Endothelial cell of umbilical vein (primary cell): Measurements from ENCODE around the gene ATP9B. TPM values are rescaled to one million over a fixed set of nuclear protein-coding genes. Genes with fewer than 3 reads are reported as not detected.

Experiments
- BruUV-seq: library from RNA; stranded (reverse); fragments of 400-500 nt; replicated peaks from 2 replicates; lab custom pipeline; 2021; lab: Mats Ljungman, UMichigan
- CTCF ChIA-PET: fragments of 300-600, 350-600 bp; sonication (Branson Sonifier 250); formaldehyde crosslinking; loops from one replicate; lab custom pipeline; 2021; ENCODE audit warnings: antibody characterized with exemption, inconsistent platforms; lab: Charles Lee
- POLR2A ChIA-PET: fragments of 300-600, 350-600 bp; sonication (Branson Sonifier 250); formaldehyde crosslinking; loops from one replicate; lab custom pipeline; 2021; ENCODE audit warnings: antibody characterized with exemption, inconsistent platforms; lab: Charles Lee
- DNase-seq: peaks from one replicate; pipeline ENCODE4 v3.0.0-alpha.2; 2011; ENCODE audit warnings: low read depth, low spot score
- FAIRE-seq: peaks from 2 replicates; lab custom pipeline; 2011; peaks lifted over from hg19 to GRCh38; lab: Jason Lieb, UNC
- H2AFZ ChIP-seq: 2 replicates; pipeline ENCODE4 v1.6.0; 2012; ENCODE audit warnings: low read depth, low read length, control low read depth, inconsistent platforms
- H3K27ac ChIP-seq: 2 replicates; pipeline ENCODE4 v1.5.1; 2011; ENCODE audit warnings: low read depth, mild to moderate bottlenecking, control low read depth, low read length, moderate library complexity; ENCODE audit not compliant: insufficient read depth
- H3K27me3 ChIP-seq, 2 experiments: 2 replicates each; pipeline versions ENCODE4 v1.6.0 to v1.6.1; 2011; ENCODE audit warnings: low read length in 2 of 2, mixed read lengths in 1 of 2; ENCODE audit not compliant: control insufficient read depth in 2 of 2, insufficient read depth in 2 of 2
- H3K36me3 ChIP-seq, 2 experiments: 2 replicates in 1 of 2; 3 replicates in 1 of 2; pipeline ENCODE4 v1.5.1; 2011; ENCODE audit warnings: low read length in 2 of 2, mild to moderate bottlenecking in 1 of 2, moderate library complexity in 1 of 2; ENCODE audit not compliant: control insufficient read depth in 2 of 2, insufficient read depth in 2 of 2; ENCODE audit errors: extremely low read depth in 1 of 2
- H3K4me1 ChIP-seq: 3 replicates; pipeline ENCODE4 v1.5.1; 2011; ENCODE audit warnings: mild to moderate bottlenecking, low read length; ENCODE audit not compliant: control insufficient read depth, insufficient read depth; ENCODE audit errors: extremely low read depth
- H3K4me2 ChIP-seq: 2 replicates; pipeline ENCODE4 v1.6.1; 2011; ENCODE audit warnings: low read length, control low read depth, mixed read lengths; ENCODE audit not compliant: insufficient read depth
- H3K4me3 ChIP-seq, 3 experiments: fragments of 200-600 bp in 1 of 3; sonication (generic), shearing (Covaris generic) in 1 of 3; replicated peaks in 1 of 3; 2 replicates each; pipeline ENCODE4 v1.5.1; 2011 to 2016; ENCODE audit warnings: control low read depth in 3 of 3, low read length in 3 of 3, mild to moderate bottlenecking in 2 of 3, inconsistent platforms in 1 of 3, low read depth in 1 of 3, moderate library complexity in 1 of 3; ENCODE audit not compliant: insufficient read depth in 1 of 3
- H3K79me2 ChIP-seq: 2 replicates; pipeline ENCODE4 v1.6.0; 2012; ENCODE audit warnings: low read length, inconsistent platforms; ENCODE audit not compliant: control insufficient read depth, insufficient read depth
- H3K9ac ChIP-seq: replicated peaks from 2 replicates; pipeline ENCODE3; 2011; ENCODE audit warnings: low read length, control low read depth; ENCODE audit not compliant: insufficient read depth; ENCODE audit errors: extremely low read depth
- H3K9me1 ChIP-seq: replicated peaks from 3 replicates; pipeline ENCODE4 v1.6.0; 2011; ENCODE audit warnings: mild to moderate bottlenecking, low read length; ENCODE audit not compliant: control insufficient read depth, insufficient read depth; ENCODE audit errors: extremely low read depth
- H3K9me3 ChIP-seq: replicated peaks from 2 replicates; pipeline ENCODE4 v1.5.1; 2012; ENCODE audit warnings: low read length, inconsistent platforms; ENCODE audit not compliant: control insufficient read depth, insufficient read depth
- H4K20me1 ChIP-seq: replicated peaks from 2 replicates; pipeline ENCODE3; 2011; ENCODE audit warnings: mild to moderate bottlenecking, low read length; ENCODE audit not compliant: control insufficient read depth, insufficient read depth; ENCODE audit errors: extremely low read depth
- CTCF ChIP-seq, 2 donors: IDR thresholded peaks; 1 replicate in 1 of 2; 2 replicates in 1 of 2; pipeline ENCODE4 v1.5.1; 2011; ENCODE audit warnings: low read length in 2 of 2, mild to moderate bottlenecking in 2 of 2, moderate library complexity in 2 of 2, control low read depth in 1 of 2, inconsistent platforms in 1 of 2, low read depth in 1 of 2; ENCODE audit not compliant: insufficient read depth in 1 of 2; ENCODE audit errors: extremely low read depth in 1 of 2
- EZH2 ChIP-seq: IDR thresholded peaks from 2 replicates; pipeline ENCODE4 v1.6.1; 2012; ENCODE audit warnings: borderline replicate concordance, low read depth, mild to moderate bottlenecking, moderate library complexity, low read length, inconsistent platforms; ENCODE audit not compliant: severe bottlenecking
- FOS ChIP-seq: IDR thresholded peaks from 2 replicates; pipeline ENCODE4 v1.6.1; 2011; ENCODE audit warnings: mild to moderate bottlenecking, low read length, moderate library complexity, borderline replicate concordance; ENCODE audit not compliant: insufficient read depth
- GATA2 ChIP-seq: IDR thresholded peaks from 2 replicates; pipeline ENCODE4 v1.7.0; 2011; ENCODE audit warnings: low read depth, mild to moderate bottlenecking, moderate library complexity, mixed read lengths, low read length; ENCODE audit not compliant: insufficient read length, insufficient read depth
- JUN ChIP-seq: IDR thresholded peaks from 2 replicates; pipeline ENCODE4 v1.6.1; 2011; ENCODE audit warnings: borderline replicate concordance, low read depth; ENCODE audit not compliant: insufficient read length, insufficient read depth
- MAX ChIP-seq: IDR thresholded peaks from 2 replicates; pipeline ENCODE4 v1.6.1; 2011; ENCODE audit not compliant: insufficient read depth, insufficient read length
- MYC ChIP-seq: IDR thresholded peaks from one replicate; pipeline ENCODE4 v1.6.1; 2011; ENCODE audit warnings: mild to moderate bottlenecking, low read depth, low read length
- POLR2A ChIP-seq: IDR thresholded peaks from 2 replicates; pipeline ENCODE4 v1.6.1; 2012; ENCODE audit warnings: low read depth, mild to moderate bottlenecking, control low read depth, low read length
- POLR2AphosphoS5 ChIP-seq: IDR thresholded peaks from 2 replicates; pipeline ENCODE4 v1.6.1; 2012; ENCODE audit warnings: low read depth, mild to moderate bottlenecking, control low read depth, low read length, moderate library complexity; ENCODE audit not compliant: insufficient read depth
- dilution Hi-C: fragments of 300-500 bp; cut with MboI; formaldehyde crosslinking; loops from one replicate; pipeline ENCODE4 v1.15.0; 2019; ENCODE audit warnings: low sequenced_read_pairs; ENCODE audit not compliant: extremely low pct_ligation_motif_present
- intact Hi-C: fragments of 100-400 bp; cut with micrococcal nuclease; formaldehyde crosslinking; loops from one replicate; pipeline ENCODE4 v1.10.0; 2022
- polyA plus RNA-seq, 4 experiments: library from polyadenylated mRNA; depleted of rRNA in 3 of 4; stranded (reverse) in 3 of 4; unstranded in 1 of 4; fragments of >200 nt; gene quantifications; 2 replicates each; pipeline versions ENCODE4 v1.2.1 to v1.2.3, GENCODE V29; 2011 to 2012; ENCODE audit warnings: missing spikeins in 1 of 4
- total RNA-seq: library from RNA; stranded (reverse); gene quantifications from 2 replicates; pipeline ENCODE4 v1.2.3, GENCODE V29; 2021

ATP9B gene
- total and polyA plus RNA-seq, 2 donors (not counting 3 experiments of a cell fraction or from before 2014, with no cell fraction given): 14.6 to 18.2 TPM

GRCh38 chr18:79043288-79043687, 25.9 kb upstream of the ATP9B start:
- dilution Hi-C loops: no loop called here
- Histone ChIP-seq H3K4me3 (no peak overlapping the region), H4K20me1 (no peaks in the 10 kb centered on the region), H3K9me3 (no peaks in the 10 kb centered on the region), H2AFZ (no peak overlapping the region), H3K27ac (no peak overlapping the region), H3K27me3 (no peaks in the 10 kb centered on the region), H3K9ac (no peak overlapping the region), H3K4me2 (no peak overlapping the region), H3K36me3 (no peaks in the 10 kb centered on the region), H3K9me1 (no peaks in the 10 kb centered on the region), H3K4me1 (no peaks in the 10 kb centered on the region), H3K79me2 (no peaks in the 10 kb centered on the region)
- POLR2A ChIA-PET: no interaction called here
- BruUV-seq: no TSS peak
- intact Hi-C loops: no loop called here
- CTCF ChIA-PET: no interaction called here
- FAIRE-seq: no peak
- DNase-seq: no peak
- no peak for TF ChIP-seq POLR2A
- no peak for TF ChIP-seq CTCF (IDR thresholded peaks at IDR 0.05; ENCODE audit: extremely low read depth in 1 of 2, insufficient read depth in 1 of 2, low read depth in 1 of 2, low read length in 2 of 2)
- TF ChIP-seq POLR2AphosphoS5: no peak
- TF ChIP-seq JUN: no peak
- TF ChIP-seq GATA2: no peak
- no peak for TF ChIP-seq FOS
- TF ChIP-seq MAX: no peak
- no peak for TF ChIP-seq MYC
- no peak for TF ChIP-seq EZH2
